WTC11 (cell line): Measurements from ENCODE around the gene ZNF672. TPM values are rescaled to one million over a fixed set of nuclear protein-coding genes. Genes with fewer than 3 reads are reported as not detected.

ENCODE experiments used
- ATAC-seq: fragments of 200-7000 bp; cut with Tn5 transposase; 2 replicates; pipeline ENCODE4 v1.10.0; 2021; ENCODE audit warnings: mild to moderate bottlenecking, moderate library complexity
- CTCF ChIA-PET: fragments of 300-600 bp; sonication (Branson Sonifier 250); formaldehyde crosslinking; loops from one replicate; lab custom pipeline; 2021; ENCODE audit warnings: antibody characterized with exemption; lab: Charles Lee
- POLR2A ChIA-PET: fragments of 350-600 bp; sonication (Branson Sonifier 250); formaldehyde crosslinking; loops from one replicate; lab custom pipeline; 2021; ENCODE audit warnings: antibody characterized with exemption; lab: Charles Lee
- DNase-seq: peaks from one replicate; pipeline ENCODE4 v3.0.0; 2021; ENCODE audit warnings: low spot score
- H3K27ac Mint-ChIP-seq: 2 replicates; pipeline ENCODE4 v1.8.0; 2021; ENCODE audit warnings: mixed read lengths
- H3K27me3 Mint-ChIP-seq: 2 replicates; pipeline ENCODE4 v1.8.0; 2021; ENCODE audit warnings: low read depth, mild to moderate bottlenecking, moderate library complexity, mixed read lengths
- H3K36me3 Mint-ChIP-seq: 2 replicates; pipeline ENCODE4 v1.8.0; 2021; ENCODE audit warnings: mixed read lengths
- H3K4me1 Mint-ChIP-seq: 2 replicates; pipeline ENCODE4 v1.8.0; 2022; ENCODE audit warnings: mixed read lengths
- H3K4me3 Mint-ChIP-seq: 2 replicates; pipeline ENCODE4 v1.8.0; 2021; ENCODE audit warnings: mild to moderate bottlenecking, moderate library complexity, mixed read lengths
- H3K9me3 Mint-ChIP-seq: 2 replicates; pipeline ENCODE4 v1.8.0; 2021; ENCODE audit warnings: mixed read lengths
- CREM ChIP-seq: sonication (generic); formaldehyde crosslinking; IDR thresholded peaks from 2 replicates; pipeline ENCODE4 v1.8.1; 2022; ENCODE audit warnings: mild to moderate bottlenecking, missing genetic modification reagents, moderate library complexity
- E2F5 ChIP-seq: sonication (generic); formaldehyde crosslinking; IDR thresholded peaks from 2 replicates; pipeline ENCODE4 v1.8.1; 2022; ENCODE audit warnings: mild to moderate bottlenecking, moderate library complexity, missing genetic modification reagents
- ELF4 ChIP-seq: sonication (generic); formaldehyde crosslinking; IDR thresholded peaks from 2 replicates; pipeline ENCODE4 v1.8.1; 2022; ENCODE audit warnings: low read depth, mild to moderate bottlenecking, moderate library complexity, missing genetic modification reagents
- ERG ChIP-seq: fragments of 250-450 bp; sonication (Bioruptor Pico); IDR thresholded peaks from 2 replicates; pipeline ENCODE4 v1.8.0; 2021; ENCODE audit warnings: mild to moderate bottlenecking
- ETV6 ChIP-seq: sonication (generic); formaldehyde crosslinking; IDR thresholded peaks from 2 replicates; pipeline ENCODE4 v1.8.1; 2022; ENCODE audit warnings: mild to moderate bottlenecking, missing genetic modification reagents
- GTF2I ChIP-seq: fragments of 250-450 bp; sonication (Bioruptor Pico); conservative IDR thresholded peaks from 2 replicates; pipeline ENCODE4 v1.4.0; 2021; ENCODE audit warnings: mild to moderate bottlenecking
- MLX ChIP-seq: sonication (generic); formaldehyde crosslinking; IDR thresholded peaks from 2 replicates; pipeline ENCODE4 v1.8.1; 2023; ENCODE audit warnings: mild to moderate bottlenecking, missing genetic modification reagents, moderate library complexity
- MYBL2 ChIP-seq: sonication (generic); formaldehyde crosslinking; IDR thresholded peaks from 2 replicates; pipeline ENCODE4 v1.8.1; 2023; ENCODE audit warnings: mild to moderate bottlenecking, moderate library complexity, missing genetic modification reagents
- NFE2L1 ChIP-seq: sonication (generic); formaldehyde crosslinking; IDR thresholded peaks from 2 replicates; pipeline ENCODE4 v1.8.1; 2023; ENCODE audit warnings: missing genetic modification reagents
- ZNF423 ChIP-seq: fragments of 250-450 bp; sonication (Bioruptor Pico); IDR thresholded peaks from 2 replicates; pipeline ENCODE4 v2.1.2; 2022; ENCODE audit warnings: mild to moderate bottlenecking, moderate library complexity
- ZNF512 ChIP-seq: sonication (generic); formaldehyde crosslinking; IDR thresholded peaks from 2 replicates; pipeline ENCODE4 v1.8.1; 2022; ENCODE audit warnings: missing genetic modification reagents, borderline replicate concordance
- total RNA-seq: library from RNA; stranded (reverse); gene quantifications from 3 replicates; pipeline ENCODE4 v1.2.3, GENCODE V29; 2021
- TF ChIP-seq, protein P1 (sequence below): sonication (generic); formaldehyde crosslinking; IDR thresholded peaks from 2 replicates; pipeline ENCODE4 v1.8.1; 2023; ENCODE audit warnings: mild to moderate bottlenecking, missing genetic modification reagents, borderline replicate concordance
- TF ChIP-seq, protein P2 (sequence below): fragments of 200-600 bp; IDR thresholded peaks from 2 replicates; pipeline ENCODE4 v1.8.0; 2022; ENCODE audit warnings: antibody characterized with exemption
- TF ChIP-seq, protein P3 (sequence below): sonication (generic); formaldehyde crosslinking; IDR thresholded peaks from 2 replicates; pipeline ENCODE4 v1.8.0; 2023; ENCODE audit warnings: missing genetic modification reagents
- TF ChIP-seq, protein P4 (sequence below): fragments of 250-450 bp; sonication (Bioruptor Pico); IDR thresholded peaks from 2 replicates; pipeline ENCODE4 v1.9.0; 2021; ENCODE audit warnings: mild to moderate bottlenecking
- TF ChIP-seq, protein P5 (sequence below): sonication (generic); formaldehyde crosslinking; IDR thresholded peaks from 2 replicates; pipeline ENCODE4 v1.8.1; 2023; ENCODE audit warnings: mild to moderate bottlenecking, missing genetic modification reagents, moderate library complexity

The ZNF672 gene
- total RNA-seq, 1 experiment from 2014 or later, result 37.9 TPM

GRCh38 chr1:248862998-248863881 is 25.2 kb downstream of the ZNF672 start (continued):
- TF ChIP-seq, protein P1, sequence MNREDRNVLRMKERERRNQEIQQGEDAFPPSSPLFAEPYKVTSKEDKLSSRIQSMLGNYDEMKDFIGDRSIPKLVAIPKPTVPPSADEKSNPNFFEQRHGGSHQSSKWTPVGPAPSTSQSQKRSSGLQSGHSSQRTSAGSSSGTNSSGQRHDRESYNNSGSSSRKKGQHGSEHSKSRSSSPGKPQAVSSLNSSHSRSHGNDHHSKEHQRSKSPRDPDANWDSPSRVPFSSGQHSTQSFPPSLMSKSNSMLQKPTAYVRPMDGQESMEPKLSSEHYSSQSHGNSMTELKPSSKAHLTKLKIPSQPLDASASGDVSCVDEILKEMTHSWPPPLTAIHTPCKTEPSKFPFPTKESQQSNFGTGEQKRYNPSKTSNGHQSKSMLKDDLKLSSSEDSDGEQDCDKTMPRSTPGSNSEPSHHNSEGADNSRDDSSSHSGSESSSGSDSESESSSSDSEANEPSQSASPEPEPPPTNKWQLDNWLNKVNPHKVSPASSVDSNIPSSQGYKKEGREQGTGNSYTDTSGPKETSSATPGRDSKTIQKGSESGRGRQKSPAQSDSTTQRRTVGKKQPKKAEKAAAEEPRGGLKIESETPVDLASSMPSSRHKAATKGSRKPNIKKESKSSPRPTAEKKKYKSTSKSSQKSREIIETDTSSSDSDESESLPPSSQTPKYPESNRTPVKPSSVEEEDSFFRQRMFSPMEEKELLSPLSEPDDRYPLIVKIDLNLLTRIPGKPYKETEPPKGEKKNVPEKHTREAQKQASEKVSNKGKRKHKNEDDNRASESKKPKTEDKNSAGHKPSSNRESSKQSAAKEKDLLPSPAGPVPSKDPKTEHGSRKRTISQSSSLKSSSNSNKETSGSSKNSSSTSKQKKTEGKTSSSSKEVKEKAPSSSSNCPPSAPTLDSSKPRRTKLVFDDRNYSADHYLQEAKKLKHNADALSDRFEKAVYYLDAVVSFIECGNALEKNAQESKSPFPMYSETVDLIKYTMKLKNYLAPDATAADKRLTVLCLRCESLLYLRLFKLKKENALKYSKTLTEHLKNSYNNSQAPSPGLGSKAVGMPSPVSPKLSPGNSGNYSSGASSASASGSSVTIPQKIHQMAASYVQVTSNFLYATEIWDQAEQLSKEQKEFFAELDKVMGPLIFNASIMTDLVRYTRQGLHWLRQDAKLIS (CRISPR knock-in tag), result no peak
- TF ChIP-seq MYBL2 (CRISPR knock-in tag) (0 out of 2 replicates have a peak, but pooled peaks have one; percentile 65), ELF4 (CRISPR knock-in tag) (no peak), GTF2I (CRISPR knock-in tag) (no peak), E2F5 (CRISPR knock-in tag) (peak; percentile 69), ZNF423 (CRISPR knock-in tag) (no peak), ETV6 (CRISPR knock-in tag) (peak; percentile 42; the same call in 1 of the 2 replicates), CREM (CRISPR knock-in tag) (peak; percentile 72; the same call in 1 of the 2 replicates), ZNF512 (CRISPR knock-in tag) (no peak)
- TF ChIP-seq, protein P2, sequence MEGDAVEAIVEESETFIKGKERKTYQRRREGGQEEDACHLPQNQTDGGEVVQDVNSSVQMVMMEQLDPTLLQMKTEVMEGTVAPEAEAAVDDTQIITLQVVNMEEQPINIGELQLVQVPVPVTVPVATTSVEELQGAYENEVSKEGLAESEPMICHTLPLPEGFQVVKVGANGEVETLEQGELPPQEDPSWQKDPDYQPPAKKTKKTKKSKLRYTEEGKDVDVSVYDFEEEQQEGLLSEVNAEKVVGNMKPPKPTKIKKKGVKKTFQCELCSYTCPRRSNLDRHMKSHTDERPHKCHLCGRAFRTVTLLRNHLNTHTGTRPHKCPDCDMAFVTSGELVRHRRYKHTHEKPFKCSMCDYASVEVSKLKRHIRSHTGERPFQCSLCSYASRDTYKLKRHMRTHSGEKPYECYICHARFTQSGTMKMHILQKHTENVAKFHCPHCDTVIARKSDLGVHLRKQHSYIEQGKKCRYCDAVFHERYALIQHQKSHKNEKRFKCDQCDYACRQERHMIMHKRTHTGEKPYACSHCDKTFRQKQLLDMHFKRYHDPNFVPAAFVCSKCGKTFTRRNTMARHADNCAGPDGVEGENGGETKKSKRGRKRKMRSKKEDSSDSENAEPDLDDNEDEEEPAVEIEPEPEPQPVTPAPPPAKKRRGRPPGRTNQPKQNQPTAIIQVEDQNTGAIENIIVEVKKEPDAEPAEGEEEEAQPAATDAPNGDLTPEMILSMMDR, result no peak
- TF ChIP-seq, protein P3, sequence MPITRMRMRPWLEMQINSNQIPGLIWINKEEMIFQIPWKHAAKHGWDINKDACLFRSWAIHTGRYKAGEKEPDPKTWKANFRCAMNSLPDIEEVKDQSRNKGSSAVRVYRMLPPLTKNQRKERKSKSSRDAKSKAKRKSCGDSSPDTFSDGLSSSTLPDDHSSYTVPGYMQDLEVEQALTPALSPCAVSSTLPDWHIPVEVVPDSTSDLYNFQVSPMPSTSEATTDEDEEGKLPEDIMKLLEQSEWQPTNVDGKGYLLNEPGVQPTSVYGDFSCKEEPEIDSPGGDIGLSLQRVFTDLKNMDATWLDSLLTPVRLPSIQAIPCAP (CRISPR knock-in tag), result peak; percentile 62; the same call in 1 of the 2 replicates

GRCh38 chr1:248871837-248872401 is 33.9 kb downstream of the ZNF672 start:
- peaks cover 3% of the 10 kb centered on the region; the same call in 1 of the 2 replicates for H3K4me1 Mint-ChIP-seq
- H3K4me3 Mint-ChIP-seq, result peak overlapping the region; percentile 96
- H3K9me3 Mint-ChIP-seq, result no peaks in the 10 kb centered on the region
- no peak overlapping the region for H3K27ac Mint-ChIP-seq
- no peaks in the 10 kb centered on the region for H3K36me3 Mint-ChIP-seq
- CTCF ChIA-PET, result interaction anchor here (1.0 to 3.2 kb wide), 4 partner anchors 13 to 34 kb away, joined by 3 to 40 read pairs (median 4); partner anchors contain the start of genes PGBD2, ZNF672 and ZNF692
- ATAC-seq, result no peak
- H3K27me3 Mint-ChIP-seq, result peaks cover 8% of the 10 kb centered on the region
- no peak for DNase-seq
- POLR2A ChIA-PET, result interaction anchor here (1.6 to 2.3 kb wide), 2 partner anchors 9 to 34 kb away, joined by 4 to 10 read pairs; partner anchors contain the start of gene PGBD2
- TF ChIP-seq CREM (CRISPR knock-in tag), result no peak
- TF ChIP-seq MLX (CRISPR knock-in tag), result no peak
- TF ChIP-seq E2F5 (CRISPR knock-in tag), result no peak
- TF ChIP-seq ERG (CRISPR knock-in tag), result no peak
- TF ChIP-seq, protein P4, sequence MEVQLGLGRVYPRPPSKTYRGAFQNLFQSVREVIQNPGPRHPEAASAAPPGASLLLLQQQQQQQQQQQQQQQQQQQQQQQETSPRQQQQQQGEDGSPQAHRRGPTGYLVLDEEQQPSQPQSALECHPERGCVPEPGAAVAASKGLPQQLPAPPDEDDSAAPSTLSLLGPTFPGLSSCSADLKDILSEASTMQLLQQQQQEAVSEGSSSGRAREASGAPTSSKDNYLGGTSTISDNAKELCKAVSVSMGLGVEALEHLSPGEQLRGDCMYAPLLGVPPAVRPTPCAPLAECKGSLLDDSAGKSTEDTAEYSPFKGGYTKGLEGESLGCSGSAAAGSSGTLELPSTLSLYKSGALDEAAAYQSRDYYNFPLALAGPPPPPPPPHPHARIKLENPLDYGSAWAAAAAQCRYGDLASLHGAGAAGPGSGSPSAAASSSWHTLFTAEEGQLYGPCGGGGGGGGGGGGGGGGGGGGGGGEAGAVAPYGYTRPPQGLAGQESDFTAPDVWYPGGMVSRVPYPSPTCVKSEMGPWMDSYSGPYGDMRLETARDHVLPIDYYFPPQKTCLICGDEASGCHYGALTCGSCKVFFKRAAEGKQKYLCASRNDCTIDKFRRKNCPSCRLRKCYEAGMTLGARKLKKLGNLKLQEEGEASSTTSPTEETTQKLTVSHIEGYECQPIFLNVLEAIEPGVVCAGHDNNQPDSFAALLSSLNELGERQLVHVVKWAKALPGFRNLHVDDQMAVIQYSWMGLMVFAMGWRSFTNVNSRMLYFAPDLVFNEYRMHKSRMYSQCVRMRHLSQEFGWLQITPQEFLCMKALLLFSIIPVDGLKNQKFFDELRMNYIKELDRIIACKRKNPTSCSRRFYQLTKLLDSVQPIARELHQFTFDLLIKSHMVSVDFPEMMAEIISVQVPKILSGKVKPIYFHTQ (CRISPR knock-in tag), result no peak
- TF ChIP-seq NFE2L1 (CRISPR knock-in tag), result no peak
- TF ChIP-seq, protein P5, sequence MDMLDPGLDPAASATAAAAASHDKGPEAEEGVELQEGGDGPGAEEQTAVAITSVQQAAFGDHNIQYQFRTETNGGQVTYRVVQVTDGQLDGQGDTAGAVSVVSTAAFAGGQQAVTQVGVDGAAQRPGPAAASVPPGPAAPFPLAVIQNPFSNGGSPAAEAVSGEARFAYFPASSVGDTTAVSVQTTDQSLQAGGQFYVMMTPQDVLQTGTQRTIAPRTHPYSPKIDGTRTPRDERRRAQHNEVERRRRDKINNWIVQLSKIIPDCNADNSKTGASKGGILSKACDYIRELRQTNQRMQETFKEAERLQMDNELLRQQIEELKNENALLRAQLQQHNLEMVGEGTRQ (CRISPR knock-in tag), result no peak
